Measurements from ENCODE around the gene IL17RE. TPM values are rescaled to one million over a fixed set of nuclear protein-coding genes. Genes with fewer than 3 reads are reported as not detected.
"Not testable (repeated sequence)": the region's sequence is repeated elsewhere in the genome, so short reads cannot be mapped to it uniquely, and the experiment has no call there.

Gene IL17RE
- total and polyA plus RNA-seq, 4 donors: 0.79 to 2.7 (median 1.4) TPM

DNA sequence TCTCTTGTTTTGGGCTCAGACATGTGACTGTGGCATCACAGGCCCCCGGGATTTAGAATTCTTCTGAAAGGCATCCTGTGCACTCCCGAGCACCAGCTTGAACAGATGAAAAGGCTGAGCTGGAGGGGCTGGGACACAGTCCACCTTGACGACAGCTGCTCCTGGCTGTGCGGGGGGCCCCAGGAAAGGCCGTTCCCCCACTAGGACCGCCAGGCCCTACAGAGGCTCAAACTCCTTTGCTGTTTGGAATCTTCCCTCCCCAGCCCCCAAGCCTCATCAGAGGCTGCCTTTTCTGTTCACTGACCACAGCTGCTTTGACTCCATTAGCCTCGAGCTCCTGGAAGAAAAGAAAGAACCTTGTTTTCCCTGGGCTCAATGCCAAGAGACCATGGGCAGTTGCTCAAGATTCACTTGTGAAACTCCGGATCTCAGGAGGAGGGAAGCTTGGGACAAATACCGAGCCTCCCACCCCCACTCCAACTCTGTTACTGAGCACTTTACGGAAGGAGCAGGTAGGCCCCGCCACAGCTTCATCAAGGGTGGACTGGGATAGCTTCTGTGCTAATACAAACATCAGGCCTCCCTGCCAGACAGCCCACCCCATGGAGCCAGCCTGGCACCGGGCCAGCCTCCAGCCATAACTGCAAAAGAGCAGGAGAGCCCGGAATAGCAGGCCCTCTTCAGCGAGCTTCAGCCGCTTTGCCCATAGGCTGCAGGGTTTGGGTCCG is 38.3 kb upstream of the IL17RE start:
- Histone ChIP-seq H3K27ac (ENCODE audit: low read depth, low read length) (peak overlapping the region; percentile 97), H3K27me3 (ENCODE audit: control insufficient read depth, insufficient read depth, low read length) (no peaks in the 10 kb centered on the region), H3K36me3 (ENCODE audit: control insufficient read depth, insufficient read depth, low read length) (peaks cover 2% of the 10 kb centered on the region), H3K4me3 (ENCODE audit: low read depth, low read length) (peak overlapping the region; percentile 24), H3K9me3 (ENCODE audit: control insufficient read depth, insufficient read depth, low read length) (no peaks in the 10 kb centered on the region), H3K4me1 (ENCODE audit: control insufficient read depth, insufficient read depth, low read length) (peaks cover 42% of the 10 kb centered on the region)
- peak; percentile 79 to 95 (median 84) for DNase-seq (ENCODE audit: low read depth in 4 of 6, low spot score in 6 of 6)
- 17% methylated on average over 10 of the region's 16 CpGs for WGBS (ENCODE audit: insufficient coverage)

- not testable (repeated sequence) for H3K27me3 ChIP-seq (ENCODE audit: control insufficient read depth, insufficient read depth, low read length); H3K4me3 ChIP-seq (ENCODE audit: low read depth, low read length); H3K36me3 ChIP-seq (ENCODE audit: control insufficient read depth, insufficient read depth, low read length); DNase-seq (ENCODE audit: low read depth in 4 of 6, low spot score in 6 of 6); H3K9me3 ChIP-seq (ENCODE audit: control insufficient read depth, insufficient read depth, low read length)
- peak overlapping the region; percentile 97 for H3K27ac ChIP-seq (ENCODE audit: low read depth, low read length)
- 68% methylated on average over 6 of the region's 10 CpGs for WGBS (ENCODE audit: insufficient coverage)
- H3K4me1 ChIP-seq (ENCODE audit: control insufficient read depth, insufficient read depth, low read length): peaks cover 42% of the 10 kb centered on the region
Measured at GRCh38 chr3:9865125-9865637, 37.5 kb upstream of the IL17RE start.

GRCh38 chr3:9866639-9867038 is 36.0 kb upstream of the IL17RE start:
- Histone ChIP-seq H3K9me3 (ENCODE audit: control insufficient read depth, insufficient read depth, low read length) (no peaks in the 10 kb centered on the region), H3K27ac (ENCODE audit: low read depth, low read length) (no peak overlapping the region)
- 79% methylated on average over 5 of the region's 8 CpGs for WGBS (ENCODE audit: insufficient coverage)

GRCh38 chr3:9867106-9867505 is 35.5 kb upstream of the IL17RE start:
- 97% methylated on average over 12 of the region's 12 CpGs for WGBS (ENCODE audit: insufficient coverage)
- no peaks in the 10 kb centered on the region for H3K9me3 ChIP-seq (ENCODE audit: control insufficient read depth, insufficient read depth, low read length)
- no peak overlapping the region for H3K27ac ChIP-seq (ENCODE audit: low read depth, low read length)
- H3K36me3 ChIP-seq (ENCODE audit: control insufficient read depth, insufficient read depth, low read length): peaks cover 2% of the 10 kb centered on the region
- H3K27me3 ChIP-seq (ENCODE audit: control insufficient read depth, insufficient read depth, low read length): no peaks in the 10 kb centered on the region
- no peak for DNase-seq (ENCODE audit: low read depth in 4 of 6, low spot score in 6 of 6)
- no peak overlapping the region for H3K4me3 ChIP-seq (ENCODE audit: low read depth, low read length)
- H3K4me1 ChIP-seq (ENCODE audit: control insufficient read depth, insufficient read depth, low read length): peaks cover 41% of the 10 kb centered on the region

More at GRCh38 chr3:9866639-9867038, 36.0 kb upstream of the IL17RE start:
- Histone ChIP-seq H3K4me3 (ENCODE audit: low read depth, low read length) (no peak overlapping the region), H3K4me1 (ENCODE audit: control insufficient read depth, insufficient read depth, low read length) (peaks cover 42% of the 10 kb centered on the region), H3K36me3 (ENCODE audit: control insufficient read depth, insufficient read depth, low read length) (peaks cover 2% of the 10 kb centered on the region), H3K27me3 (ENCODE audit: control insufficient read depth, insufficient read depth, low read length) (no peaks in the 10 kb centered on the region)
- DNase-seq (ENCODE audit: low read depth in 4 of 6, low spot score in 6 of 6): no peak

DNA sequence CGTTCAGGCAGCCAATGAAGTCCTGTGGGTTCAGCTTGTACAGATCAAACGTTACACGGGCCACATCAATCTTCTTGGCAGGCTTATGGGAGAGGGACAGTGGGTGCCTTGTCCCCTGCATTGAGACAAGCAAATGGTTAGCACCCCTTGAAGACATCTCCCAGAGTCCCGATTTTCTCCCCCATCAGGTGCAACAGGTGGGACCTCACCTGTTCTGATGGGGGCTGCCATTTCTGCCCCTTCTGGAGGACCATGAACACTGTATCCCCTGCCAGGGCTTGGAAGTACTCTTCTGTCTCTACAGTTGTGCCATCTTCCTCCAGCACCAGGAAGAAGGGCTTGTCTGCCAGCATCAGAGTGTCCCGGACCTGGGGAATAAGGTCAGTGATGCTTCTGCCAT is 32.7 kb upstream of the IL17RE start:
- 76% methylated on average over 4 of the region's 5 CpGs for WGBS (ENCODE audit: insufficient coverage)
- Histone ChIP-seq H3K4me1 (ENCODE audit: control insufficient read depth, insufficient read depth, low read length) (peaks cover 12% of the 10 kb centered on the region), H3K4me3 (ENCODE audit: low read depth, low read length) (no peak overlapping the region), H3K9me3 (ENCODE audit: control insufficient read depth, insufficient read depth, low read length) (no peaks in the 10 kb centered on the region), H3K36me3 (ENCODE audit: control insufficient read depth, insufficient read depth, low read length) (no peaks in the 10 kb centered on the region), H3K27me3 (ENCODE audit: control insufficient read depth, insufficient read depth, low read length) (no peaks in the 10 kb centered on the region), H3K27ac (ENCODE audit: low read depth, low read length) (no peak overlapping the region)
- DNase-seq (ENCODE audit: low read depth in 4 of 6, low spot score in 6 of 6): no peak

DNA sequence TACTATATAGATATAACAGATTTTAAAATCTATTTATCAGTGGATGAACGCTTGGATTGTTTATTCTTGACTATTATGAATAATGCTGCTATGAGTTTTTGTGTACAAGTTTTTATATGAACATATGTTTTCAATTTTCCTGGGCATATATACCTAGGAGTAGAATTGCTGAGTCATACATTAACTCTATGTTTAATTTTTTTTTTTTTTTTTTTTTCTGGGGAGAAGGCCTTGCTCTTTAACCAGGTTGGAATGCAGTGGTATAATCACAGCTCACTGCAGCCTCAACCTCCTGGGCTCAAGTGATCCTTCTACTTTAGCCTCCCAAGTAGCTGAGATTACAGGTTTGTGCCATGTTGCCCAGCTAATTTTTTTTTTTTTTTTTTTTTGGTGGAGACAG is 31.7 kb upstream of the IL17RE start:
- Histone ChIP-seq H3K27ac (ENCODE audit: low read depth, low read length) (no peak overlapping the region), H3K36me3 (ENCODE audit: control insufficient read depth, insufficient read depth, low read length) (no peaks in the 10 kb centered on the region), H3K27me3 (ENCODE audit: control insufficient read depth, insufficient read depth, low read length) (no peaks in the 10 kb centered on the region), H3K4me3 (ENCODE audit: low read depth, low read length) (no peak overlapping the region), H3K9me3 (ENCODE audit: control insufficient read depth, insufficient read depth, low read length) (no peaks in the 10 kb centered on the region), H3K4me1 (ENCODE audit: control insufficient read depth, insufficient read depth, low read length) (peaks cover 3% of the 10 kb centered on the region)
- no peak for DNase-seq (ENCODE audit: low read depth in 4 of 6, low spot score in 6 of 6)
- WGBS (ENCODE audit: insufficient coverage): no CpG with 5 or more reads among the region's 1 CpG

DNA sequence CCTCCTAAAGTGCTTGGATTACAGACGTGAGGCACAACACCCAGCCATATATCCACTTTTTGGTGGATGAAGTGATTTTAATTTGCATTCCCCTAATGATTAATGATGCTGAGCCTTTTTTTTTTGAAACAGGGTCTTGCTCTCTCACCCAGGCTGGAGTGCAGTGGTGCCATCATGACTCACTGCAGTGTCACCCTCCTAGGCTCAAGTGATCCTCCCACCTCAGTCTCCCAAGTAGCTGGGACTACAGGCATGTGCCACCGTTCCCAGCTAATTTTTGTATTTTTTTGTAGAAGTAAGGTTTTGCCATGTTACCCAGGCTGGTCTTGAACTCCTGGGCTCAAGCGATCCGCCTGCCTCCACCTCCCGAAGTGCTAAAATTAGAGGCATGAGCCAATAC is 30.6 kb upstream of the IL17RE start:
- DNase-seq (ENCODE audit: low read depth in 4 of 6, low spot score in 6 of 6); H3K27ac ChIP-seq (ENCODE audit: low read depth, low read length); H3K4me3 ChIP-seq (ENCODE audit: low read depth, low read length); H3K4me1 ChIP-seq (ENCODE audit: control insufficient read depth, insufficient read depth, low read length); H3K9me3 ChIP-seq (ENCODE audit: control insufficient read depth, insufficient read depth, low read length); H3K27me3 ChIP-seq (ENCODE audit: control insufficient read depth, insufficient read depth, low read length); H3K36me3 ChIP-seq (ENCODE audit: control insufficient read depth, insufficient read depth, low read length): not testable (repeated sequence)
- 100% methylated on average over 2 of the region's 5 CpGs for WGBS (ENCODE audit: insufficient coverage)

DNA sequence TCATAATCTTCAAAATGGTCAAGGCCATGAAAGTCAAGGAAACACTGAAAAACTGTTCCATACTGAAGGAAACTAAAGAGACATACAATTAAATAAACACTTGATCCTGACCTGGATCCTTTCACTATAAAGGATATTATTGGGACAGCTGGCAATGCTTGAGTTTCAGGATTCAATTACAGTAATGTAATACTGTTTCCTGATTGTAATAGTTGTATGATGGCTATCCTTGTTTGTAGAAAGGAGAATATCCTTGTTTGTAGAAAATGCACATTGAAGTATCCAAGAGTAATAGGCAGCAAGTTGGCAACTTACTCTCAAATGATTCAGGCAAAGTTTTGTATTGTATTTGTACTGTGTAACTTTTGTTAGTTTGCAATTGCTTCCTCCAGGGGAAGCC is 27.2 kb upstream of the IL17RE start:
- DNase-seq (ENCODE audit: low read depth in 4 of 6, low spot score in 6 of 6): no peak

GRCh38 chr3:9876255-9876654 is 26.4 kb upstream of the IL17RE start:
- H3K9me3 ChIP-seq (ENCODE audit: control insufficient read depth, insufficient read depth, low read length); H3K4me1 ChIP-seq (ENCODE audit: control insufficient read depth, insufficient read depth, low read length); H3K36me3 ChIP-seq (ENCODE audit: control insufficient read depth, insufficient read depth, low read length); H3K27ac ChIP-seq (ENCODE audit: low read depth, low read length); H3K27me3 ChIP-seq (ENCODE audit: control insufficient read depth, insufficient read depth, low read length); DNase-seq (ENCODE audit: low read depth in 4 of 6, low spot score in 6 of 6); H3K4me3 ChIP-seq (ENCODE audit: low read depth, low read length): not testable (repeated sequence)
- 93% methylated on average over 4 of the region's 4 CpGs for WGBS (ENCODE audit: insufficient coverage)

More for the DNA sequence above, 27.2 kb upstream of the IL17RE start:
- no peak overlapping the region for H3K4me3 ChIP-seq (ENCODE audit: low read depth, low read length)
- no peaks in the 10 kb centered on the region for H3K9me3 ChIP-seq (ENCODE audit: control insufficient read depth, insufficient read depth, low read length)
- H3K27me3 ChIP-seq (ENCODE audit: control insufficient read depth, insufficient read depth, low read length): no peaks in the 10 kb centered on the region
- no peak overlapping the region for H3K27ac ChIP-seq (ENCODE audit: low read depth, low read length)
- no peaks in the 10 kb centered on the region for H3K4me1 ChIP-seq (ENCODE audit: control insufficient read depth, insufficient read depth, low read length)
- no peaks in the 10 kb centered on the region for H3K36me3 ChIP-seq (ENCODE audit: control insufficient read depth, insufficient read depth, low read length)

DNA sequence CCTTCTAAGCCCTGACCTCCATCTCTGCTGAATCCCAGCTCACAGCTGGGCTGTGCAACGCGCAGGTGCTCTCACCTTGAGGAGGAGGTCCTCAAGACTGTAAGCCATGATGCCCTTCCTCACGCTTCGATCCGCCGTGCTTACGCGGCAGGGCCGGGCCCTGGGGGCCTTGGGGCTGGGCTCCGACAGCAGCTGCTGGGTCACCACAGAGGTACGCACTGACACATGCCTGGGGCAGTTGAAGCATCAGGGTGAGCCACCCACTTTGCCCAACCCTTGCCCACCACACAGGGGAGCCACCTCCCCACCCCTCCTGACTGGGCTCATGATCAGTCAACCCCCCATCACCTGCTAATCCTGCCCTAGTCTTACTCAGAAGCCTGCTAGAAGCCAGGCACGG is 25.7 kb upstream of the IL17RE start:
- no peaks in the 10 kb centered on the region for H3K27me3 ChIP-seq (ENCODE audit: control insufficient read depth, insufficient read depth, low read length)
- H3K27ac ChIP-seq (ENCODE audit: low read depth, low read length): no peak overlapping the region
- H3K4me3 ChIP-seq (ENCODE audit: low read depth, low read length): no peak overlapping the region
- H3K36me3 ChIP-seq (ENCODE audit: control insufficient read depth, insufficient read depth, low read length): no peaks in the 10 kb centered on the region
- H3K4me1 ChIP-seq (ENCODE audit: control insufficient read depth, insufficient read depth, low read length): no peaks in the 10 kb centered on the region
- DNase-seq (ENCODE audit: low read depth in 4 of 6, low spot score in 6 of 6): no peak
- no peaks in the 10 kb centered on the region for H3K9me3 ChIP-seq (ENCODE audit: control insufficient read depth, insufficient read depth, low read length)
- 95% methylated on average over 11 of the region's 12 CpGs for WGBS (ENCODE audit: insufficient coverage)

All from spinal cord (tissue), 10 donors.